ENCODE data around the gene POLR3B. TPM values are rescaled to one million over a fixed set of nuclear protein-coding genes. Genes with fewer than 3 reads are reported as not detected.
"Not testable (repeated sequence)": the region's sequence is repeated elsewhere in the genome, so short reads cannot be mapped to it uniquely, and the experiment has no call there.

POLR3B gene
- total RNA-seq, 1 donor from 2014 or later: 7.5 TPM

GRCh38 chr12:106461730-106462129 lies 104.2 kb downstream of the POLR3B start:
- no peak for TF ChIP-seq CTCF (IDR thresholded peaks at IDR 0.05; ENCODE audit: unreplicated experiment)
- peaks cover 6% of the 10 kb centered on the region for H3K36me3 Mint-ChIP-seq (ENCODE audit: low read depth, unreplicated experiment)
- H3K9me3 Mint-ChIP-seq (ENCODE audit: unreplicated experiment): no peaks in the 10 kb centered on the region
- no peaks in the 10 kb centered on the region for H3K4me1 Mint-ChIP-seq (ENCODE audit: unreplicated experiment)
- no peak for DNase-seq (ENCODE audit: low spot score)
- no peak overlapping the region for H3K4me3 Mint-ChIP-seq (ENCODE audit: unreplicated experiment)
- H3K27me3 Mint-ChIP-seq (ENCODE audit: unreplicated experiment): no peaks in the 10 kb centered on the region
- no peak overlapping the region for H3K27ac Mint-ChIP-seq (ENCODE audit: unreplicated experiment)

- H3K36me3 Mint-ChIP-seq (ENCODE audit: low read depth, unreplicated experiment); H3K4me1 Mint-ChIP-seq (ENCODE audit: unreplicated experiment); H3K27ac Mint-ChIP-seq (ENCODE audit: unreplicated experiment); H3K27me3 Mint-ChIP-seq (ENCODE audit: unreplicated experiment); H3K4me3 Mint-ChIP-seq (ENCODE audit: unreplicated experiment); DNase-seq (ENCODE audit: low spot score); H3K9me3 Mint-ChIP-seq (ENCODE audit: unreplicated experiment): not testable (repeated sequence)
Observed at GRCh38 chr12:106465605-106466004, 108.1 kb downstream of the POLR3B start.

- H3K4me1 Mint-ChIP-seq (ENCODE audit: unreplicated experiment); H3K9me3 Mint-ChIP-seq (ENCODE audit: unreplicated experiment); H3K4me3 Mint-ChIP-seq (ENCODE audit: unreplicated experiment); H3K27ac Mint-ChIP-seq (ENCODE audit: unreplicated experiment); H3K36me3 Mint-ChIP-seq (ENCODE audit: low read depth, unreplicated experiment); H3K27me3 Mint-ChIP-seq (ENCODE audit: unreplicated experiment); DNase-seq (ENCODE audit: low spot score): not testable (repeated sequence)
Observed at GRCh38 chr12:106475662-106476061, 118.1 kb downstream of the POLR3B start.

- not testable (repeated sequence) for DNase-seq (ENCODE audit: low spot score); H3K4me1 Mint-ChIP-seq (ENCODE audit: unreplicated experiment); H3K4me3 Mint-ChIP-seq (ENCODE audit: unreplicated experiment); H3K36me3 Mint-ChIP-seq (ENCODE audit: low read depth, unreplicated experiment); H3K27me3 Mint-ChIP-seq (ENCODE audit: unreplicated experiment); H3K9me3 Mint-ChIP-seq (ENCODE audit: unreplicated experiment); H3K27ac Mint-ChIP-seq (ENCODE audit: unreplicated experiment)
Observed at GRCh38 chr12:106477627-106478026, 120.1 kb downstream of the POLR3B start.

GRCh38 chr12:106480251-106480650 lies 122.7 kb downstream of the POLR3B start:
- peaks cover 3% of the 10 kb centered on the region for H3K27me3 Mint-ChIP-seq (ENCODE audit: unreplicated experiment)
- H3K4me1 Mint-ChIP-seq (ENCODE audit: unreplicated experiment): peaks cover 3% of the 10 kb centered on the region
- TF ChIP-seq CTCF (IDR thresholded peaks at IDR 0.05; ENCODE audit: unreplicated experiment): no peak
- H3K36me3 Mint-ChIP-seq (ENCODE audit: low read depth, unreplicated experiment): peaks cover 4% of the 10 kb centered on the region
- no peak for DNase-seq (ENCODE audit: low spot score)
- H3K4me3 Mint-ChIP-seq (ENCODE audit: unreplicated experiment): no peak overlapping the region
- no peak overlapping the region for H3K27ac Mint-ChIP-seq (ENCODE audit: unreplicated experiment)
- H3K9me3 Mint-ChIP-seq (ENCODE audit: unreplicated experiment): no peaks in the 10 kb centered on the region

- H3K36me3 Mint-ChIP-seq (ENCODE audit: low read depth, unreplicated experiment): peaks cover 4% of the 10 kb centered on the region
- no peak overlapping the region for H3K27ac Mint-ChIP-seq (ENCODE audit: unreplicated experiment)
- no peak for DNase-seq (ENCODE audit: low spot score)
- H3K4me1 Mint-ChIP-seq (ENCODE audit: unreplicated experiment): peaks cover 3% of the 10 kb centered on the region
- H3K9me3 Mint-ChIP-seq (ENCODE audit: unreplicated experiment): no peaks in the 10 kb centered on the region
- no peak for TF ChIP-seq CTCF (IDR thresholded peaks at IDR 0.05; ENCODE audit: unreplicated experiment)
- peaks cover 3% of the 10 kb centered on the region for H3K27me3 Mint-ChIP-seq (ENCODE audit: unreplicated experiment)
- no peak overlapping the region for H3K4me3 Mint-ChIP-seq (ENCODE audit: unreplicated experiment)
Observed at GRCh38 chr12:106481246-106481645, 123.7 kb downstream of the POLR3B start.

GRCh38 chr12:106487664-106488063 lies 130.1 kb downstream of the POLR3B start:
- H3K4me3 Mint-ChIP-seq (ENCODE audit: unreplicated experiment): no peak overlapping the region
- H3K4me1 Mint-ChIP-seq (ENCODE audit: unreplicated experiment): no peaks in the 10 kb centered on the region
- no peak overlapping the region for H3K27ac Mint-ChIP-seq (ENCODE audit: unreplicated experiment)
- H3K27me3 Mint-ChIP-seq (ENCODE audit: unreplicated experiment): no peaks in the 10 kb centered on the region
- DNase-seq (ENCODE audit: low spot score): no peak
- no peaks in the 10 kb centered on the region for H3K36me3 Mint-ChIP-seq (ENCODE audit: low read depth, unreplicated experiment)
- no peak for TF ChIP-seq CTCF (IDR thresholded peaks at IDR 0.05; ENCODE audit: unreplicated experiment)
- H3K9me3 Mint-ChIP-seq (ENCODE audit: unreplicated experiment): no peaks in the 10 kb centered on the region

Data from endothelial cell (in vitro differentiated cells).